GM19397 (cell line): Measurements from ENCODE around the gene CTSH.
"Not testable (repeated sequence)": the region's sequence is repeated elsewhere in the genome, so short reads cannot be mapped to it uniquely, and the experiment has no call there.

ENCODE experiments used
- ATAC-seq: cut with Tn5 transposase; IDR thresholded peaks from one replicate; pipeline ENCODE4 v1.9.1; 2021; ENCODE audit warnings: mild to moderate bottlenecking, moderate library complexity; ENCODE audit not compliant: unreplicated experiment

Gene CTSH

GRCh38 chr15:78923480-78924360 is 21.1 kb downstream of the CTSH start:
- ATAC-seq, result no peak

DNA sequence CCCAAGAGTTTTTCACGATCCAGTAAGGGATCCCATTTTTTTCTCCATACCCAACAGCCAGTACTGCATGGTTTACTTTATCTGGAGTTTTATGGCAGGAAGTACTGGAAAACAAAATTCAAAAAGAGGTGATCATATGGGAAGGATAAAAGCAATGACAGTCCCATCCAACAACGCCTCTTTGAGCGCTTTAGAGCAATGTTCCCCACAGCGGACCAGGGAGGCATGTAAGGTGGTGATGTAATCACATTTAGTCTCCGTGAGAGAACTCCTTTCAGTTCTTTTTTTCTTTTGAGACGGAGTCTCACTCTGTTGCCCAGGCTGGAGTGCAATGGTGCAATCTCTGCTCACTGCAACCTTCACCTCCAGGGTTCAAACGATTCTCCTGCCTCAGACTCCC is 21.8 kb downstream of the CTSH start:
- ATAC-seq, result no peak

- no peak for ATAC-seq
Observed at GRCh38 chr15:78922527-78922926, 22.3 kb downstream of the CTSH start.

- no peak for ATAC-seq
Observed at GRCh38 chr15:78921940-78922339, 22.9 kb downstream of the CTSH start.

DNA sequence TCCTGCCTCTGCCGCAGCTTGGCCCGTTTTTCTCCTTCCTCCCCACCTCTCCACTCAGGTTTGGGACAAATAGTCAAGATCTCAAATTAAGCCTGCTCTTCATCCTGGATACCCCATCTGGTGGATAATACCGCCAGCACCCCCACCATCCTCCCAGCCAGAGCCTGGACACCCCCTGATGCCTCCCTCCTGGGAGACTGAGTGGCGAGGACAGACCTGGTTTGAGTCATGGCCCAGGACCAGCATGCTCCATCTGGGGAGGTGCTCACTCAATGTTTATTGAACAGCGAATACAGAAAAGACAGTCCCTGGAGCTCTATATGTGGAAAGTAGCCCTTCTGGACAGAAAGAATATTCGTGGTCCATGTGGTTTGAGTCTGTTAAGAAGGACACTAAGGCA is 23.3 kb downstream of the CTSH start:
- ATAC-seq, result no peak

DNA sequence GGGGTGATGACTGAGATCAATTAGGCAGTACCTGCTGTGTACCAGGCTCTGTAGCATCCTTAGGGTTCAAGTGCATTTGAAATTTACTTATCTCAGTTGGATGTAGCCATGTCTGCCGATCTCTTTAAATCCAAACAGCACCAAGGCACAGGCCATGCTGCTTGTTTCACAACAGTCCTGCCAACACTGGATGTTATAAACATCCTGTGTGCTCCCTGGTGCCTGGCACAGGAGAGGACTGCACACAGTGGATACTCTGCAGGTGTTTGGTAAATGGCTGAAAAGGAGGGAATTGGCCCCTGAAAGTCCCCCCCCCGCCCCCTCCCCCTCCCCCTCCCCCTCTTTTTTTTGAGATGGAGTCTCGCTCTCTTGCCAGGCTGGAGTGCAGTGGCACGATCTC is 27.0 kb downstream of the CTSH start:
- ATAC-seq, result no peak

- ATAC-seq, result no peak
Observed at GRCh38 chr15:78916088-78916487, 28.8 kb downstream of the CTSH start.

DNA sequence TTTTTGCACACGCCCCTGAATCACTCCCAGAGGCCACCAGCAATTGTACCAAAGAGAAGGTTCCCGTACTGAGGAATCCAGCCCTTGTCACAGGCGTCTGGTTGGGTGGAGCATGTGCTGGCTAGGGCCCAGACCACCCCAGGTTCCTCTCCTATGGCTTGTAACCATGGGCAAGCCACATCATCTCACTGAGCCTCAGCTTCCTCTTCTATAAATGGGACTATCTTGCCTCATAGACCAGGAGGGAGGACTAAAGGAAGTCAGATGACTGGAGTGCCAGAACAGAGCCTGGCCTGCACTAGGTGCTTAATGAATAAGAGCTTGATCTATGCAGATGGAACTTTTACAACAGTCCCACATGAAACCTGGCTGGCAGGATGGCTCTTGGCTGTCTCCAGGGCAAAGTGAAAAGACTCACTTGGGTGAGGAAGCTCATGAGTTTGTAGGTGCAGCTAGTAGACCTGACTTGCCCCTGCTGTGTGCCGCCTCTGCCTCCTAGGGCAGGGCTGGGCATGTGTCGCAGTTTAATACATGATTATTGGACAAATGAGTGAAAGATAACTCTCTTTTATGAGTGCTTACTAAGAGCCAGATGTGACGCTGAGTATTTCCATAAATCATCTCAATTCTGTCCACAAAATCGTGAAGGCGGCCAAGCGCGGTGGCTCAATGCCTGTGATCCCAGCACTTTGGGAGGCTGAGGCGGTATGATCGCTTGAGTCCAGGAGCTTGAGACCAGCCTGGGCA is 29.3 kb downstream of the CTSH start:
- ATAC-seq, result no peak

GRCh38 chr15:78914027-78914764 is 30.6 kb downstream of the CTSH start:
- ATAC-seq, result no peak

DNA sequence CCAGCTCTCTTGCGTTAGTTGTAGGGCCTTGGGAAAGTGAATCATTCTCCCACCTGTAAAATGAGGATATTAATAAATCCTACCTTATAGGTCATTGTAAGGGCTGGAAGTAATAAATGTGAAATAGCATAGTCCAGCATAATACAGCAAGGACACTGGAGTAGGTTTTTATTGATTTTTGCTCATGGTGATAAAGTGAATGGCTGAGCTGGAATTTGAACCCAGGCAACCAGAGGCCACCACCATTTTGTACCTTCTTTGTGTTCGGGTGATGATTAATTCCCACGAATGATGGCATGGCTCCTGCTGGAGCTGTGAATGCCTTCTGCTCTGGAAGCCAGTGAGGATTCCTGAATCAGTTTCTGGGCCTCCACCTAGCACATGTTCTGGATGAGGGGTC is 31.8 kb downstream of the CTSH start:
- no peak for ATAC-seq

GRCh38 chr15:78912316-78912715 is 32.5 kb downstream of the CTSH start:
- no peak for ATAC-seq

DNA sequence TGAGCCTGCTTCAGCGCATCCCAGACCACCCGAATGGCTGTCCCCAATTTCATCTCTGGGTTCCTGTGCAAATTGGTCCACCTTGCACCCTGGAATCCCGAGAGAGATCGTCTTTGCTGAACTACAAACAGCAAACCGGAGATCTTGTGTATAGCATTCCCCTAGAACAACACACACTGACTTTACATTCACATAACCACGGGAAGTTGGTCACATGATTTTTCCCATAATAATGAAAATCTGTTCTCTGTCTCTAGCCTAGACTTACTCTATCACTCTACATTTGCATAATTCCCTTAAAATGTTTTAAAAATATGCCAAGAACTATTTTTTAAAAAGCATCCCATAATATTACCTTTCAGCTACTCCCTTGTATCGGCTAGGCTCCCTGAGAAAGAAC is 34.6 kb downstream of the CTSH start:
- no peak for ATAC-seq

GRCh38 chr15:78909791-78910228 is 35.0 kb downstream of the CTSH start:
- no peak for ATAC-seq

DNA sequence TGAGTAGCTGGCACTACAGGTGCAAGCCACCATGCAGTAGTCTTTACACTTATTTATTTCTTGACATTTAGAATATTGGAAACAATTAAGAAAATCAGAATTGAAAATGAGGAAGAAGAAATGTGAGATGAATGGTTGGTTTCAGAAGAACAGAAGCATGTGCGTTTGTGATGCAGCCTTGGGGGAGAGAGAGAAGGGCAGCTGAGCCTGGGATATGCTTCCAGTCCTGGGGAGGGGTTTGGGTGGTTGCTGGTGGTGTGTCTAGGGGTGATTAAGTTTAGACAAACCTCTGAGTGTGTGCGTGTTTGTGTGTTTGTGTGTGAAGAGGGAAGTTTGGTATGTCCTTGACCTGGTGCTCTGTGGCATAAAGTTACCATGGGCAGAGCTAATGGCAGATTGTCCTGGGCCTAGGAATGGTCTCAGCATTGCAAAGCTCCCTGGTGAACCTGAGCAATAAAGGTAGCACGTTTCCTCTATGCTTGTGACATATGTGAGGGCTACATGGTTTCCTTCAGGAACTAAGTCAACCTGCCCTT is 35.6 kb downstream of the CTSH start:
- no peak for ATAC-seq

DNA sequence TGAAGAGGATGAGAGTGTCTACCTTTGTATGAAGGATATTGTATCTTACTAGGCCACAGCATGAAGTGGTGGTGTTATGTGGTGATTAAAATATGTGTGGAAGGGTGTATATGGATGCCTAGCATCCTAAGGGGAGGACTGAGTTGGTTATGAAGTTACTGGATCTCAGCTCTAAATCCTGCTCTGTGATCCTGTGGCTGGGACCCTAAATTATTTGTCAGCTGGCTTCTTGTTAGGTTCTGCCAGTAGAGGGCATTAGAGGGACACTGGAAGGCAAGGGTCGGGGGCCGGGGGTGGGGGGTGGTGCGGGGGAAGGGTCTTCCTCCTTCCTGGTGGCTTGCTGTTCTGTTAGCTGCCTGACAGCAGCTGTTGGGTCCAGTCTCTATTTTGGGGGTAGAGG is 37.3 kb downstream of the CTSH start:
- no peak for ATAC-seq

DNA sequence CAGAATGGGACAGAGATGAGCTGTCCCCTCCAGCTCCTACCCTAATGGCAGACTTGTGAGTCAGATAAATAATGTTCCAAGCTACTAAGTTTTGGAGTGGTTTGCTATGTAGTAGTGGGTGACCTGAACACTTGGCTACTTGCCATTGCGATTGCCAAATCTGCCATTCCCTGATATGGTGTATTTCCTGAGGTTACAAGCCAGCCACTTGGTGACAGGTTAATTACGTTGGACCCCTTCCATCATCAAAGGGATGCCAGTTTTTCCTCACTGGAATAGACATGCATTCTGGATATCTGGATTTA is 38.6 kb downstream of the CTSH start:
- ATAC-seq, result no peak

- no peak for ATAC-seq
Observed at GRCh38 chr15:78904599-78905358, 40.1 kb downstream of the CTSH start.

DNA sequence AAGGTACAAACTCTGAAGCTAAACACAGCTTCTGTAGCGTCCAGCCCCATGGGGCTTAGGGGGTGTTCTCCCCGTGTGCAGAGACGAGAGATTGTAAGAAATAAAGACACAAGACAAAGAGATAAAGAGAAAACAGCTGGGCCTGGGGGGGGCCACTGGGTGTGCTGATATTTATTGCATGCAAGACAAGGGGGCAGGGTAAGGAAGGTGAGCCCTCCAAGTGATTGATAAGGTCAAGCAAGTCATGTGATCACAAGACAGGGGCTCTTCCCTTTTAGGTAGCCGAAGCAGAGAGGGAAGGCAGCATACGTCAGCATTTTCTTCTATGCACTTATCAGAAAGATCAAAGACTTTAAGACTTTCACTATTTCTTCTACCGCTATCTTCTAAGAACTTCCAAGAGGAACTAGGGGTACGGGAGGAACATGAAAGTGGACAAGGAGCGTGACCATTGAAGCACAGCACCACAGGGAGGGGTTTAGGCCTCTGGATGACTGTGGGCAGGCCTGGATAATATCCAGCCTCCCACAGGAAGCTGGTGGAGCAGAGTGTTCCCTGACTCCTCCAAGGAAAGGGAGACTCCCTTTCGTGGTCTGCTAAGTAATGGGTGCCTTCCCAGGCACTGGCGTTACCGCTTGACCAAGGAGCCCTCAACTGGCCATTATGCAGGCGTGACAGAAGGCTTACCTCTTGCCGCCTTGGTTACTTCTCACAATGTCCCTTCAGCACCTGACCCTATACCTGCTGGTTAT is 42.4 kb downstream of the CTSH start:
- ATAC-seq, result not testable (repeated sequence)

DNA sequence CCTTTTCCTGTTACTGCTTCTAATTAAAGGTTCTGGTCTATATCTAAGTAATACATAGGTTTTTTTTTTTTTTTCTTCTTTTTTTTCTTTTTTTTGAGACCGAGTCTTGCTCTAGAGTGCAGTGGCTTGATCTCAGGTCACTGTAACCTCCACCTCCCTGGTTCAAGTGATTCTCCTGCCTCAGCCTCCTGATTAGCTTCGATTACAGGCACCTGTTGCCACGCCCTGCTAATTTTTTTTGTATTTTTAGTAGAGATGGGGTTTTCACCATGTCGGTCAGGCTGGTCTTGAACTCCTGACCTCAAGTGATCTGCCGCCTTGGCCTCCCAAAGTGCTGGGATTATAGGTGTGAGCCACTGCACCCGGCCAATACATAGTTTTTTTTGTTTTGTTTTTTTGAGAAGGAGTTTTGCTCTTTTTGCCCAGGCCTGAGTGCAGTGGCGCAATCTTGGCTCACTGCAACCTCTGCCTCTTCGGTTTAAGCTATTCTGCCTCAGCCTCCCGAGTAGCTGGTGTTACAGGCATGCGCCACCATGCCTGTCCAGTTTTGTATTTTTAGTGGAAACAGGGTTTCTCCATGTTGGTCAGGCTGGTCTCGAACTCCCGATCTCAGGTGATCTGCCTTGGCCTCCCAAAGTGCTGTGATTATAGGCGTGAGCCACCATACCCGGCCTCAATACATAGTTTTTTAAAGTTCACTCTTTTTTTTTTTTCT is 43.9 kb downstream of the CTSH start:
- ATAC-seq, result not testable (repeated sequence)
